Hematopoietic multipotent progenitor cell treated with erythropoietin and hydrocortisone succinate and interleukin-3 and kit ligand, for 8 days (in vitro differentiated cells): Measurements from ENCODE around the gene RPA3.

Experiments used
- DNase-seq: peaks from one replicate; pipeline ENCODE4 v3.0.0-alpha.2; 2015

The RPA3 gene

DNA sequence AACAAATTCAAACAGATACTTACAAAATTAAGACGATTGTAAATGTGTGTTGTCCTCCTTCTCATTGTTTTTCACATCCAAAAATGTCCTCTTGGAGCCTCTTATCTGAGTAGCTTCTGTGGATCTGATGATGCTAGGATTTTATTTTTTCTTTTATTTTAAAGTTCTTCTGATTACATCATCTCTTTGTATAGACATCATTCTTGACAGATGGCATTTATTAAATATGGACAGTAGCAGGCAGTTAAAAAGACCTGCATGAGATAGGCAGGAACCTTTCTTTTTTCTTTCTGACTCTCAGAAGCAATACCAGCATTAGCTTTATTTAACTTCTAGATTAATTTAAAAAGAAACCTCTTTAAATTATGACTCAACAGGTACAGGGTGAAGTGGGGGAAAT, at the start of gene RPA3:
Gene RPA3, minus strand, starts transcription at position 116 of the 400 bp plus-strand sequence. CDS start 78,189 bp downstream, outside the sequence.
- DNase-seq = no peak

- DNase-seq = no peak
These were observed 48.3 kb upstream of the RPA3 start for GRCh38 chr7:7766671-7767070.

- DNase-seq = no peak
These were observed 47.0 kb upstream of the RPA3 start for GRCh38 chr7:7765422-7765821.

DNA sequence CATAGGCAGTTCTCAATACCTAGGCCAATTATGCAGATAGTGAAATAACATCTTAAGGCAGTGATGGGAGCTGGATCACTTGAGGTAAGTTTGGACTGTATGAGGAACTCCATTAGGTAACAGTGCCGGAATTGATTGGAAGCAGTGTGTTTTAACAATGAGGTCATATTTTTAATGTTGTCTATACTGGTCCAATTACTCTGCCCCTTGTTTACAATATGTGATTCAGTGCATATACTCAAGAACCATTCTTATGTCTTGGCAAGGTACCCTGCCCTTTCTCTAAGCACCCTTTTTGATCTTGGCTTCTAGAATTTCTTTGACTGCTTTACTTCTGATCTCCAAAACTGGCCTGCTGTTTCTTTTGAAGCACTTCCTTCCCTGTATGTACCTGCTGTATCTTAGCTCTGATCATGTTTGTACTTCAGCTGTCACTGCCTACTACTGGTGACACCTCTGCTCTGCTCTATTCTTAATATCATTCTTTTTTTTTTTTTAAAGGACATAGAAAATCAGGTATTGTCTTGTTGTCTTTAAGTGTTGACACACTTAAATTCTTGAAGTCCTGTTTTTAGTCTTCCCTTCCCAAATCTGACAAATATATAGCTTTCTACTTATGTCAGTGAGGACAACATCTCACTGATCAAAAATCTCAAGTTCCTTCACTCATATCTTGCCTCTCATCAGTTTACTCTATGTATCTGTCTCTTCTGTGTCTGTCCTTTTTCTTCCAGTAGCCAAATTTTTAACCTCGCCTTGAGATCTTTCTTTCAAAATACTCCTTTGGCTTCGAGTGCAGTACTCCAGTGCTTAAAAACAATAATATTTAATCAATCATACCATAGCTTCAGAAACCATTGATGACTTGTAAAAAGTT, 46.4 kb upstream of the RPA3 start:
- DNase-seq = no peak

GRCh38 chr7:7761974-7762779, 43.8 kb upstream of the RPA3 start:
- DNase-seq = peak; percentile 67

DNA sequence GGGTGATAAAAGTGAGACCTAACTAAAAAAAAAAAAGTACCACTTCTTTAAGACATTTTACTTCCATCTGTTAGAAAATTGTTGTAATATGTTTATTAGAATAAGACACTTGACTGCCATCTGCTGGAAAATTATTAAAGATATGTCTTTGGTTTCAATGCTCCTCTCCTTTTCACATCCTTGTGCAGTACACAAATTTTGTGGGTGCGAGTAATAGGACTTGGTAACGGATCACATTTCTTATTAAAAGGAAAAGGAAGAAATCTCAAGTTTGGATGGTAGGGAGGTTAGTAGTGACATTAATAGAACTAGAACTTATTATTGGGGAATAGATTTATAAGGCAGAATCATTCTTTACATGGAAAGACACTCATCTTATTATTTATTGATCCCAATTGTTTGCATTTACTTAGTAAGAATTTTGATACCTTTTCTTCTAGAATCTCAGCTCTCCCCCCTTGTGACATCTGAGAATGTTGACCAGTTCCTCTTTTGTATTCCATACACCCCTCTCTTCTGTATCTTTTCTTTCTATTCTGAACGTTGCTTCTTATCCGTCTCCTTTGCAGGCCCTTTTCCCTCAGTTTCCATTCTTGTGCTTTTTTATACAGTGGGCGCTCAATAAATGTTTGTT, 43.0 kb upstream of the RPA3 start:
- DNase-seq = peak; percentile 84

GRCh38 chr7:7757576-7757975, 39.2 kb upstream of the RPA3 start:
- no peak for DNase-seq

DNA sequence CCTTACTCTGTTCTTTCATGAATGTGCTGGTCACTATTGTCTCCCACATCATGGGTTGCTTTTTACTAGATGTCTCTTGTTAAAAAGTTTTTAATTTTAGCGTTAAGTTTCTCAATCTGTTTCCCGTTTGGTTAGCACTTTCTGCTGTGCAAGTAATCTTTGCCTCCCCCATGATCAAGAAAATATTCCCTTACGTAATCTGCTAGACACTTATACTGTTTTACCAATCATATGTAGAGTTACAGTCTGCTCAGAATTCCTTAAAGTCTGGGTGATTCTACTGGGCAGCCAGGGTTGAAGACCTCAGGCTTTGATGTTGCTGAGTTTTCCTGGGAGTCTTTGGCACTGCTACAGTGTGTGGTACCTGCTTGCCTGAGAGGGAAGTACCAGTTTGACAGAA, 38.2 kb upstream of the RPA3 start:
- no peak for DNase-seq

GRCh38 chr7:7751243-7752092, 33.1 kb upstream of the RPA3 start:
- no peak for DNase-seq

GRCh38 chr7:7750571-7751242, 32.3 kb upstream of the RPA3 start:
- no peak for DNase-seq

DNA sequence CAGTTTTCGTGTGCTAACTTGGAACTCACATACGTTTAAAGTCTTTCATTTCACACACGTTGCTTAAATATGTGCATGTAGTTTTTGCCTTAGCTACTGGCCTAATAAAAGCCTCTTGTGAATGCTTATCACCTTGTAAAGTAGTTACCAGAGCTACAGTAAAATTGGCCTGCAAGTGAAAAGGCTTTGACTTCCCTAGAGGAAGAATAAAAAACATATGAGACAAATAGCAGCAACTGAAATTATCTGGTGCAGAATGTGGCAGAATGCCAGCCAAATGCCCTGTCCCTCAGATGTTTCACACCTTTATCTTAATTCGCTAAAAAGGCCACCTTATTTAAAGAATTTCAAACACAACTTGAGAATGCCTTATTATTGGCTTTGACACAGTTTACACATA, 28.1 kb upstream of the RPA3 start:
- DNase-seq = peak; percentile 69

GRCh38 chr7:7745966-7746365, 27.6 kb upstream of the RPA3 start:
- DNase-seq = no peak

- DNase-seq = no peak
These were observed 26.9 kb upstream of the RPA3 start for GRCh38 chr7:7745258-7745657.

DNA sequence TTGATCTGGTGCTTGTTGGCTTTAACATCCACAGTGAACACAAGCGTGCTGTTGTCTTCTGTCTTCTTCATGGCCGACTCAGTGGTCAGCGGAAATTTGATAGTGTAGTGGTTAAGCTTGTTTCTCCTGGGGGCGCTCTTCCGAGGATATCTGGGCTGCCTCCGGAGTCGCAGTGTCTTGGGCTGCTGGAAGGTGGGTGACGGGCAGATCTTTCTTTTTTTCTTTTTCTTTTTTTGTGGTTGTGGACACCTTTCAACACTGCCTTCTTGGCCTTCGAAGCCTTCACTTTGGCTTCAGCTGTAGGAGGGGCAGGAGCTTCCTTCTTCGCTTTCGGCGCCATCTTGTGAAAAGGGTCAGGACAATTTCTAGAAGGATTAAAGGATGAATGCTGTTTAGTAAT, 23.8 kb upstream of the RPA3 start:
- DNase-seq = no peak

- DNase-seq = no peak
These were observed 21.6 kb upstream of the RPA3 start for GRCh38 chr7:7740037-7740355.

DNA sequence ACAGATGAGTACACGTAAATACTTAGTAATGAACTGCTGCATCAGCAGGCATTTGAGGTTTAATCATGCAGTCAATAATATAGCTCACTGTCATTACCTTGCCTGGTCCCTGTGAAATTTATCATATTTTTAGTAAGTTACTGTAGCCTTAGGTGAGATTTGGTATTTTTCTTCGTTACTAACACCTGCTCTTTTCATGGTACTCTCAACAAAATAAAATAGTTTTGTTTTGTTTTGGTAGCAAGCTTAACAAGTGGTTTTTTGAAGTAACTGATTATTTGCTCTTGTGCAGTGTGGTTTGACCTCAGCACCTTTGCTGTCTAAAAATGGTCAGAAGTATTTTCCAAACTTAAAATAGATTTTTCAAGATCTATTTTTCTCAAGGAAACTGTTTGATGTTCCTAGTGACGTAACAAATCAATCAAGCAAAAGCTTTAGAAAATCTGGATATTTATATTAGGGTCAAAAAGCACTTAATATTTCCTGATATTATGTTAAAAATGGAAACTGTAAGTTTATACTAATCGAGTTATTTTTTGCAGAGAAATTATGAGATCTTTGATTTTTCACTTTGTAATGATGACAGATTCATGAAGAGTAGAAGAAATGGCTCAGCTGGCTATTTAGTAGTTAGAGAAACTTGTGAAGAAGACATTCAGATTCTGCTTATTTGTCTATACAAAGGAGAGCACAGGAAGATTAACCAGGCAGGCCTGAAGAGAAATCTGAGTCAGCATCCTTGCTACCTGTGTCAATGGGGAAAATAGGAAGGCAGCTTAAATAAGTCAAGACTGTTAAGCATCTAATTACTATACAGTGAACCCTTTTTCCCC, 21.0 kb upstream of the RPA3 start:
- DNase-seq = no peak

DNA sequence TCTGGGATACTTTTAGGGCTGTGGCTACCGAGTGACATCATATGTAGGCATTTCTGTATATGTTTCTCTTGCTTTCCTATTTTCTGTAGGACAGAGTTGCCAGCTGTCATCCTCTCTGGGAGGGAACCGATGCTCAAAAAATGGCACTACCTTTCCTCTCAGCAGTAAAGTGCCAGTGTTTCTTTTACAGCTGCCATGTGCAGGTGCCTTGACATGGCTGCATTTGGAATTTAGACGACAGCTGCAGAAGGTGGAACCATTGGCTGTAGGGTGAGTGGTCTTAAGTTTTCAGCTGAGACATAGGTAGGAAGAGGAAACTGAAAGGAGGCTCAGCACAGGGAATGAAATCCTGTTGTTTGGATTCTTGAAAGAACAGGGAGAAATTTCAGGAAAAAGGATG, 20.2 kb upstream of the RPA3 start:
- DNase-seq = no peak

DNA sequence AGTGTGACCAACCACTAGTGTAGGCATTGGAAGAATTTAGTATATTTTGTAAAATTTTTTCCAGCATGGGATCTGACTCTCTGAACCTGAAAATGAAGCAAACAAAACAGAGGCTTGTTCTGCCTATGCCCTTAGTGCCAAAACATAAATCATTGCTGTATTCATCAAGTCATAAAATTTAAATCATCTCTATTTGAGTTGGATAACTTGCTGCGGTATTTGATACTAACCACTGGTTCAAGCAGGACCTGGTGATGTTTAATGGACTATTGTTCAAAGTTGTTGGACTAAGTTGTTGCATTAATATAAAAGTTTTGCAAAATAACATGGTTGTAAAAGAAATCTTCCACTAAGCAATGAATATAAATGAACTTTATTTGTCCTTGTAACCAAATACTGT, 19.8 kb upstream of the RPA3 start:
- no peak for DNase-seq

GRCh38 chr7:7737674-7738073, 19.3 kb upstream of the RPA3 start:
- no peak for DNase-seq

DNA sequence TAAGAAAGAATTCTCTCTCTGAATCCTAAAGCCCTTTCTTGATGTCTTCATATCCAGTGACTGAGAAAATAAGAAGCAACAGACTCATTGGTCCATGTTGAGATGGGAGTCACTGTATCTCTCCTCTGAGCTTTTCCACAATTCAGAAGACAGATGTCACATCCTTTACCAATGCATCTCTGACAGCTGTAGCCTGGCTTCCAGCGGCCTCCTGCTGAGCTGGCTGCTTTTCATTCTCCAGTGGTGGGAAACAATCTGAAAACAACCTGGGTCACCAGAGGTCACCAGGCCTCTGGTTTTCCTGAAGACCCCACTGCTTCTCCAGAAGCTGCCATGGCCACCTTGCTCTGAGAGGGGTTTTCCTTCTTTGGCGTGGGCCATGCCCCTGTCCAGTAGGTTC, 18.3 kb upstream of the RPA3 start:
- no peak for DNase-seq

DNA sequence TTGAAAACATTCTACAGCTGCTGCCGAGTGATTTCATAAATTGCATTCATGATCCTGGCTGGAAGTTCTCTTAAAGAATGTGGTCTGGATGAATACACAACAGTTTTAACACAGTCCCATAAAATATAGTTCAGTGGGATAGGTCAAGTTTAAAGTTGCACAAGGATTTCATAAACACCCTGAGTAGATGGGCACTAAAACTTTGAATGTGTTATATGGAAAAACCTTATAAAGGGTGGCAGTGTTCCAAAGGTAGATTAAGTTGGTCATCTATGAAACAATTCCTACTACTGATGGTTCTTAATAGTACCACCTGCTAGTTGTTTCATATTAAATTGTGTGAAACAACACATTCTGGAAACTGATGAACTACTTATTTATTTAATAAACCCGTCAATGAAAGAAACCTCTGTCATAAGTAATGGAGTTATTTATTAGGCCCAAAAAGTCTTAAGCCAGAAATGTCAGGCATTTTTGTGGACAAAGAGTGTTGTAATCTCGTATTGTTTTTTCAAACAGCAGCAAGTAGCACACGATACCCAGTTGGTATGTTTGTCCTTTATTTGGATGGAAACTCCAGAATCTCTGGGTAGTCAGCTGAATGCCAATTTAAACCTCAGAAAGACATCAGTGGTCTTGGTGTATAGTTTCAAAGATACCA, 14.3 kb upstream of the RPA3 start:
- DNase-seq = no peak
